K562 (cell line): ENCODE measurements around the gene GRIN2A. TPM values are rescaled to one million over a fixed set of nuclear protein-coding genes. Genes with fewer than 3 reads are reported as not detected.

Source experiments
- ATAC-seq: fragments of 200-7000 bp; cut with Tn5 transposase; 3 replicates; pipeline ENCODE4 v1.9.1; 2020; ENCODE audit warnings: moderate library complexity
- BruUV-seq: library from RNA; stranded (reverse); fragments of 400-500 nt; replicated peaks from 2 replicates; lab custom pipeline; 2021; lab: Mats Ljungman, UMichigan
- CTCF ChIA-PET: fragments of 300-600 bp; formaldehyde crosslinking; extraction: SDS; loops from one replicate; lab custom pipeline; 2021; ENCODE audit warnings: low intra/inter-chr PET ratio; lab: Yijun Ruan, JAX
- POLR2A ChIA-PET: fragments of 300-600, 350-650 bp; sonication (Branson Sonifier 250); formaldehyde crosslinking; extraction: SDS; loops from one replicate; lab custom pipeline; 2021; ENCODE audit warnings: antibody characterized with exemption, inconsistent platforms; lab: Yijun Ruan, JAX
- DNase-seq, 4 experiments: peaks; one replicate each; pipeline versions ENCODE4 v3.0.0 to v3.0.0-alpha.2; 2011 to 2018; ENCODE audit warnings: low spot score in 3 of 4, mixed read lengths in 3 of 4; ENCODE audit errors: extremely low read depth in 1 of 4
- FAIRE-seq: peaks from 2 replicates; lab custom pipeline; 2011; peaks lifted over from hg19 to GRCh38; lab: Jason Lieb, UNC
- H2AFZ ChIP-seq: 2 replicates; pipeline ENCODE4 v1.6.0; 2011; ENCODE audit warnings: low read depth, low read length, control low read depth, inconsistent platforms
- H3K27ac ChIP-seq: fragments of 200-600 bp; 3 replicates; pipeline ENCODE4 v1.8.0; 2011; ENCODE audit warnings: low read depth, mild to moderate bottlenecking, control low read depth, inconsistent platforms, low read length, moderate library complexity, mixed read lengths; ENCODE audit errors: extremely low read depth
- H3K27me3 ChIP-seq, 2 experiments: fragments of 300-600 bp in 1 of 2; 2 replicates in 1 of 2; 3 replicates in 1 of 2; pipeline versions ENCODE4 v1.6.0 to v1.8.0; 2011; ENCODE audit warnings: inconsistent platforms in 2 of 2, low read length in 2 of 2, mild to moderate bottlenecking in 1 of 2, mixed read lengths in 1 of 2, moderate library complexity in 1 of 2; ENCODE audit not compliant: control insufficient read depth in 2 of 2, insufficient read depth in 2 of 2
- H3K36me3 ChIP-seq: fragments of 300-600 bp; 3 replicates; pipeline ENCODE4 v1.8.0; 2011; ENCODE audit warnings: mild to moderate bottlenecking, low read length, inconsistent platforms; ENCODE audit not compliant: control insufficient read depth, insufficient read depth
- H3K4me1 ChIP-seq, 2 experiments: fragments of 200-600 bp in 1 of 2; replicated peaks in 1 of 2; 2 replicates in 1 of 2; 3 replicates in 1 of 2; pipeline versions ENCODE4 v1.5.1 to v1.8.0; 2011; ENCODE audit warnings: inconsistent platforms in 2 of 2, low read length in 2 of 2, mild to moderate bottlenecking in 1 of 2, mixed read lengths in 1 of 2, moderate library complexity in 1 of 2; ENCODE audit not compliant: control insufficient read depth in 2 of 2, insufficient read depth in 2 of 2
- H3K4me2 ChIP-seq: 2 replicates; pipeline ENCODE4 v1.6.1; 2011; ENCODE audit warnings: low read length, control low read depth, inconsistent platforms, mixed read lengths; ENCODE audit not compliant: insufficient read depth
- H3K4me3 ChIP-seq: fragments of 200-600 bp; sonication (generic), shearing (Covaris generic); 2 replicates; pipeline ENCODE4 v1.5.1; 2016; ENCODE audit warnings: control low read depth, inconsistent platforms
- H3K79me2 ChIP-seq: fragments of 200-600 bp; 3 replicates; pipeline ENCODE4 v1.8.0; 2011; ENCODE audit warnings: low read length, inconsistent platforms; ENCODE audit not compliant: control insufficient read depth, insufficient read depth
- H3K9ac ChIP-seq, 2 experiments: 2 replicates each; pipeline versions ENCODE4 v1.6.0 to v1.6.1; 2011; ENCODE audit warnings: low read depth in 2 of 2, low read length in 2 of 2, control low read depth in 1 of 2, inconsistent platforms in 1 of 2, mild to moderate bottlenecking in 1 of 2, mixed read lengths in 1 of 2; ENCODE audit not compliant: insufficient read depth in 1 of 2
- H3K9me1 ChIP-seq: one replicate; pipeline ENCODE4 v1.6.0; 2011; ENCODE audit warnings: inconsistent platforms, mild to moderate bottlenecking, low read length, moderate library complexity; ENCODE audit not compliant: control insufficient read depth, insufficient read depth
- H3K9me3 ChIP-seq: replicated peaks from 2 replicates; pipeline ENCODE4 v1.5.1; 2011; ENCODE audit warnings: low read depth, low read length, inconsistent platforms; ENCODE audit not compliant: control insufficient read depth, insufficient read depth
- H4K20me1 ChIP-seq: replicated peaks from 2 replicates; pipeline ENCODE4 v1.6.1; 2011; ENCODE audit warnings: low read length, inconsistent platforms, mixed read lengths; ENCODE audit not compliant: control insufficient read depth, insufficient read depth
- CTCF ChIP-seq, 3 experiments: IDR thresholded peaks in 2 of 3; conservative IDR thresholded peaks in 1 of 3; 2 replicates each; pipeline ENCODE4 v1.5.1; 2011 to 2012; ENCODE audit warnings: low read length in 3 of 3, mild to moderate bottlenecking in 3 of 3, control low read depth in 2 of 3, improper control_type of control experiment in 1 of 3, inconsistent platforms in 1 of 3, low read depth in 1 of 3, mixed read lengths in 1 of 3, moderate library complexity in 1 of 3; ENCODE audit not compliant: insufficient read depth in 2 of 3
- FOXJ2 ChIP-seq: fragments of 200-800 bp; sonication (Bioruptor generic); IDR thresholded peaks from 2 replicates; pipeline ENCODE4 v1.6.1; 2016; ENCODE audit warnings: missing genetic modification characterization, missing compliant biosample characterization
- FOXK2 ChIP-seq, 2 experiments: fragments of 450-650 bp; IDR thresholded peaks in 1 of 2; conservative IDR thresholded peaks in 1 of 2; 2 replicates each; pipeline ENCODE4 v1.6.1; 2016; ENCODE audit warnings: low read depth in 2 of 2, mild to moderate bottlenecking in 1 of 2
- KHSRP ChIP-seq: fragments of 450-650 bp; IDR thresholded peaks from 2 replicates; pipeline ENCODE4 v1.6.1; 2017
- KLF10 ChIP-seq: fragments of 250-450 bp; sonication (Bioruptor Pico); IDR thresholded peaks from 2 replicates; pipeline ENCODE4 v1.6.1; 2021; ENCODE audit warnings: matching md5 sums
- MTF1 ChIP-seq: fragments of 250-450 bp; sonication (Bioruptor Pico); IDR thresholded peaks from 2 replicates; pipeline ENCODE4 v1.9.0; 2021; ENCODE audit warnings: moderate library complexity, mild to moderate bottlenecking, inconsistent platforms, borderline replicate concordance
- PHB ChIP-seq: fragments of 250-450 bp; sonication (Bioruptor Pico); IDR thresholded peaks from 2 replicates; pipeline ENCODE4 v1.5.0; 2021
- SMAD3 ChIP-seq: fragments of 450-650 bp; formaldehyde crosslinking; conservative IDR thresholded peaks from 2 replicates; pipeline ENCODE4 v1.4.0; 2020; ENCODE audit warnings: mild to moderate bottlenecking
- STAT5A ChIP-seq: IDR thresholded peaks from 2 replicates; pipeline ENCODE4 v1.6.1; 2012; ENCODE audit warnings: low read length, inconsistent platforms, borderline replicate concordance
- STAT6 ChIP-seq: sonication (generic); formaldehyde crosslinking; IDR thresholded peaks from 2 replicates; pipeline ENCODE4 v1.8.1; 2023; ENCODE audit warnings: mild to moderate bottlenecking, missing genetic modification reagents
- TEAD1 ChIP-seq, 2 experiments: fragments of 450-650 bp in 1 of 2; sonication (generic) in 1 of 2; formaldehyde crosslinking; IDR thresholded peaks; 2 replicates each; pipeline versions ENCODE4 v1.4.0 to v1.8.0; 2020 to 2022; ENCODE audit warnings: mild to moderate bottlenecking in 2 of 2, missing genetic modification reagents in 1 of 2
- WHSC1 ChIP-seq: IDR thresholded peaks from one replicate; pipeline ENCODE4 v1.6.1; 2012; ENCODE audit warnings: low read length, control low read depth, inconsistent platforms
- ZC3H4 ChIP-seq: sonication (generic); formaldehyde crosslinking; IDR thresholded peaks from 2 replicates; pipeline ENCODE4 v1.9.0; 2021; ENCODE audit warnings: missing genetic modification reagents, borderline replicate concordance
- WGBS: fragments of 100-300 bp; shearing (Covaris generic); methylation state at CpG from one replicate; pipeline ENCODE4 v1.1.6; 2016; ENCODE audit warnings: low coverage, mixed read lengths; ENCODE audit not compliant: insufficient coverage; ENCODE audit errors: missing lambda C conversion rate; 5-methylcytosine and 5-hydroxymethylcytosine counted together
- in situ Hi-C: fragments of 300-500 bp; cut with MboI; formaldehyde crosslinking; loops from 4 replicates; pipeline ENCODE4 v1.15.0; 2018; ENCODE audit warnings: inconsistent platforms, mixed read lengths
- intact Hi-C: fragments of 100-400 bp; cut with micrococcal nuclease; formaldehyde crosslinking; loops from 2 replicates; pipeline ENCODE4 v1.14.2; 2022
- polyA plus RNA-seq, 8 experiments: library from polyadenylated mRNA; depleted of rRNA in 4 of 8; stranded (reverse) in 5 of 8; unstranded in 3 of 8; fragments of >200 nt; fragmentation: Nextera tagmentation in 2 of 8; fragmentation: Illumina TruSeq in 1 of 8; extraction: Ambion mirVana in 2 of 8; extraction: Trizol in 1 of 8; gene quantifications; 2 replicates each; pipeline versions ENCODE4 v1.2.1 to v1.2.3, GENCODE V29; 2011 to 2014; ENCODE audit warnings: inconsistent platforms in 1 of 8, missing spikeins in 1 of 8
- total RNA-seq, 7 experiments: library from RNA; depleted of rRNA in 6 of 7; stranded (reverse); fragments of >200 nt in 6 of 7; fragmentation: Illumina TruSeq in 2 of 7; extraction: Trizol in 2 of 7; gene quantifications; 2 replicates each; pipeline versions ENCODE4 v1.2.1 to v1.2.3, GENCODE V29; 2011 to 2021; ENCODE audit warnings: low replicate concordance in 1 of 7

The GRIN2A gene
- total and polyA plus RNA-seq, 9 of the 15 experiments (the other 6 are each of a cell fraction or from before 2014, with no cell fraction given), result not detected

GRCh38 chr16:10180771-10181163 lies 1.5 kb downstream of the GRIN2A start:
- H3K27me3 ChIP-seq, result peaks cover 0 to 16% of the 10 kb centered on the region in 2 experiments; a peak in 3 of 5 replicates
- no peak overlapping the region; the same call in 1 of the 2 replicates for H3K4me2 ChIP-seq
- no peaks in the 10 kb centered on the region for H3K9me3 ChIP-seq
- ATAC-seq (peak; percentile 93), FAIRE-seq (no peak), DNase-seq (peak; percentile 65 to 77 (median 69))
- ChIA-PET POLR2A (no interaction called here), CTCF (interaction anchor here (1.6 to 1.8 kb wide), 2 partner anchors 883 to 922 kb away, joined by 6 to 7 read pairs; no protein-coding TSS in a partner anchor)
- H2AFZ ChIP-seq, result 0 out of 2 replicates have a peak overlapping the region, but pooled peaks have one; percentile 11
- no peaks in the 10 kb centered on the region for H4K20me1 ChIP-seq
- no peaks in the 10 kb centered on the region for H3K79me2 ChIP-seq
- intact Hi-C loops, result loop anchor here (10.0 kb wide), 2 partner anchors 886 to 916 kb away; no protein-coding TSS in a partner anchor
- in situ Hi-C loops, result loop anchor here (10.0 kb wide), 1 partner anchor 916 kb away; no protein-coding TSS in a partner anchor
- 5% methylated on average over 14 of the region's 24 CpGs for WGBS
- H3K36me3 ChIP-seq, result no peaks in the 10 kb centered on the region
- BruUV-seq, result no TSS peak
- H3K4me3 ChIP-seq, result no peak overlapping the region
- H3K9me1 ChIP-seq, result no peaks in the 10 kb centered on the region
- H3K27ac ChIP-seq, result no peak overlapping the region
- H3K4me1 ChIP-seq, result peaks cover 0 to 28% of the 10 kb centered on the region in 2 experiments; a peak in 2 of 5 replicates
- no peak overlapping the region; a peak in 1 of 4 replicates for H3K9ac ChIP-seq
- TF ChIP-seq SMAD3 (CRISPR knock-in tag) (no peak), WHSC1 (no peak), ZC3H4 (no peak), KLF10 (CRISPR knock-in tag) (no peak), FOXJ2 (tag) (no peak), STAT6 (no peak), STAT5A (no peak), MTF1 (CRISPR knock-in tag) (no peak), CTCF (IDR thresholded peaks at IDR 0.05 in 2 of 3, conservative IDR thresholded peaks at IDR 0.05 in 1 of 3; ENCODE audit: insufficient read depth in 2 of 3, low read depth in 1 of 3, low read length in 3 of 3) (peak; percentile 47 to 64 (median 62)), PHB (no peak), FOXK2 (conservative IDR thresholded peaks at IDR 0.05 in 1 of 2, IDR thresholded peaks at IDR 0.05 in 1 of 2; ENCODE audit: low read depth in 2 of 2) (no peak), KHSRP (no peak), TEAD1 (CRISPR knock-in tag; IDR thresholded peaks at IDR 0.05) (no peak)
